ELF-1 (cell line): ENCODE measurements around the gene CNKSR1.
"Not testable (repeated sequence)": the region's sequence is repeated elsewhere in the genome, so short reads cannot be mapped to it uniquely, and the experiment has no call there.

Experiments used
- DNase-seq: peaks from one replicate; pipeline ENCODE4 v3.0.0-alpha.2; 2016; ENCODE audit warnings: low read depth, low spot score

Gene CNKSR1

GRCh38 chr1:26225033-26225831, 47.9 kb downstream of the CNKSR1 start:
- peak; percentile 83 for DNase-seq

DNA sequence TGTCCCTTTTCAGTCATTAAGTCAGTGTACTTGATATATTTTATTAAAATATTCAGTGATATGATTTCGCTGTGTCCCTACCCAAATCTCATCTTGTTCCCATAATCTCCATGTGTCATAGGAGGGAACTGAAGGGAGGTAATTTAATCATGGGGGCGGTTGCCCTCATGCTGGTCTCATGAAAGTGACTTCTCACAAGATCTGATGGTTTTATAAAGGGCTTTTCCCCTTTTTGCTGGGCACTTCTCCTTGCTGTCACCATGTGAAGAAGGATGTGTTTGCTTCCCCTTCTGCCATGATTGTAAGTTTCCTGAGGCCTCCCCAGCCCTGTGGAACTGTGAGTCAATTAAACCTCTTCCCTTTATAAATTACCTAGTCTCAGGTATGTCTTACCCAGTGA, 53.4 kb downstream of the CNKSR1 start:
- DNase-seq = not testable (repeated sequence)

- peak; percentile 99 for DNase-seq
Measured at GRCh38 chr1:26233903-26234643, 56.8 kb downstream of the CNKSR1 start, which contains the start of gene CEP85. Gene CEP85 (plus strand): TSS chr1:26234200. CDS start chr1:26239784, 5,584 bp downstream.

GRCh38 chr1:26234644-26235370, 57.5 kb downstream of the CNKSR1 start:
- DNase-seq = peak; percentile 53

DNA sequence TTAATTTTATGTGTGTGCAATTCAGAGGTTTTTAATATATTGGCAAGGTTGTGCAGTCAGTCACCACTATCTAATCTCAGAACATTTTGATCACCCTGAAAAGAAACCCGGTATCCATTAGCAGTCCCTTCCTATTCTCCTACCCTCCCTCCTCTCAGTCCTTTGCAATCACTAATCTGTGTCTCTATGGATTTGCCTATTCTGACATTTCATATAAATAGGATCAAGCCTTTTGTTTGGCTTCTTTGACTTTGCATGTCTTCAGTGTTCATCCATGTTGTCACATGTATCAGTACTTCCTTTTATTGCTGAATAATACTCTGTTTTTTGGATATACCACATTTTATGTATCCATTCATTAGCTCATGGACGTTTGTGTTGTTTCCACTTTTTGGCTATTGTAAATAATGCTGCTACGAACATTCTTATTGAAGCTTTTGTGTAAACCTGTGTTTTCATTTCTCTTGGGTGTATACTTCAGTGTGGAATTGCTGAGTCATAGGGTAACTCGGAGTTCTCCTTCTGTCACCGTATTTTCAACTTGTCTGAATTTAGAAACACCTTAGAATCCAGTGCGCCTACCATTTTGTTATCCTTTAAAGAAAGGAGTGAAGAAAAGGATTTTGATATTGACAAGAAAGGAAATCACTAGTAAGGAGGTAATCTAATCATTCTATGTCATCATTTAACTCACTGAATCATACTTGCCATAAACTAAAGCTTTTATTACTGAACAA, 60.1 kb downstream of the CNKSR1 start:
- no peak for DNase-seq
